Stimulated activated naive CD8-positive, alpha-beta T cell treated with anti-CD3 and anti-CD28 coated beads, Interleukin-15, amount 100 ng/mL, for 72 hours (primary cell): ENCODE measurements around the gene RNF39.
"Not testable (repeated sequence)": the region's sequence is repeated elsewhere in the genome, so short reads cannot be mapped to it uniquely, and the experiment has no call there.

Experiments used
- ATAC-seq: fragments of 150-1000 bp; cut with Tn5 transposase; 2 replicates; pipeline ENCODE4 v1.10.0; 2021; ENCODE audit warnings: mild to moderate bottlenecking, moderate library complexity
- DNase-seq, 2 donors: peaks; one replicate each; pipeline ENCODE4 v3.0.0; 2021 to 2022
- H3K27ac Mint-ChIP-seq, 2 donors: one replicate each; pipeline ENCODE4 v1.8.0; 2022; ENCODE audit warnings: mild to moderate bottlenecking in 2 of 2, mixed read lengths in 2 of 2, moderate library complexity in 2 of 2
- H3K27me3 Mint-ChIP-seq: one replicate; pipeline ENCODE4 v1.8.0; 2022; ENCODE audit warnings: mixed read lengths
- H3K4me1 Mint-ChIP-seq: one replicate; pipeline ENCODE4 v1.8.0; 2022; ENCODE audit warnings: mild to moderate bottlenecking, mixed read lengths
- H3K4me3 Mint-ChIP-seq, 2 donors: one replicate each; pipeline ENCODE4 v1.8.0; 2022; ENCODE audit warnings: mild to moderate bottlenecking in 2 of 2, mixed read lengths in 2 of 2, moderate library complexity in 1 of 2
- H3K9me3 Mint-ChIP-seq, 2 donors: one replicate each; pipeline ENCODE4 v1.8.0; 2022; ENCODE audit warnings: mixed read lengths in 2 of 2

Gene RNF39

GRCh38 chr6:30075094-30075789, at the start of gene RNF39:
TSS of gene RNF39 (minus strand) at chr6:30075769. CDS start at chr6:30075585, 184 bp downstream.
- Mint-ChIP-seq H3K4me3 (peak within 1 kb of the TSS; percentile 72 to 83), H3K4me1 (peaks cover 40% of the 10 kb centered on the region), H3K27ac (peak within 1 kb of the TSS in 1 of 2 donors; percentile 69), H3K9me3 (no peaks in the 10 kb centered on the region), H3K27me3 (peaks cover 95% of the 10 kb centered on the region)
- ATAC-seq (peak; percentile 21), DNase-seq (no peak)

GRCh38 chr6:30122515-30122914, 46.9 kb upstream of the RNF39 start:
- H3K27me3 Mint-ChIP-seq, result peaks cover 58% of the 10 kb centered on the region
- H3K4me1 Mint-ChIP-seq, result peaks cover 5% of the 10 kb centered on the region
- H3K9me3 Mint-ChIP-seq, result no peaks in the 10 kb centered on the region
- no peak overlapping the region for H3K4me3 Mint-ChIP-seq
- DNase-seq, result no peak
- no peak for ATAC-seq
- H3K27ac Mint-ChIP-seq, result no peak overlapping the region

DNA sequence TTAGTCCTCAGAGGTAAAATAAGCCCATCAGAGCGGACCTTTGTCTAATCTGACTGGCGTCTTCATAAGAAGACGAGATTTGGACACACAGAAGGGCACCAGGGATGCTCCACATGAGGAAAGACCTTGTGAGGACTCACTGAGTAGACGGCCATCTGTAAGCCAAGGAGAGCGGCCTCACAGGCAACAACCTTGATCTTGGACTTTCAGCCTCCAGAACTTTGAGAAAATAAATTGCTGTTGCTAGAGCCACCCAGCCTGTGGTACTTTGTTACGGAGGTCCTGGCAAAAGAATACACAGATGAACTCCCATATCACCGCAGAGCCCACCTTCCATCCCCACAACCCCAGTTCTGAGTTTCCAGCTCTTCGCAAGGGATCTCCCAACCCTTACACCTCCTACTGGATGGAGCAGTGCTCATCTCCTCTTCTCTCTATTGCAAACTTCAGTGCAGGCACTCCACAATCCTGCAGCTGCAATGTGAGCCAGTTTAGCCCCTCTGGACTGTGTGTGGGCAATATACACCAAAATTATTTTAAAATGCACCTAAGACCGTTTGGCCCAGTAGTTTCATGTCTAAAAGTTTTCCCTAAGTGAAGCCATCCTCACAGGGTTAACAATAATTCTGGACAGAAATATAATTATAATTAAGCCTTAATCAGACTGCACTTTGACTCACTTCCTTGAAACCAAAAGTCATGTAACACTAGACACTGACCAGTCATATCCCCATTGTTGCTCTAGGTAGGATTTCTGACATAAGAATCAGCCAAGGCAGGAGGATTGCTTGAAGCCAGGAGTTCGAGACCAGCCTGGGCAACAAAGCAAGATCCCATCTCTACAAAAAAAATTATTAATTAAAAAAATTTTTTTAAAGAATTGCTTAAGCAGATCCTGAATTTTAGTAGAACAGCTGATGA, 46.1 kb upstream of the RNF39 start:
- no peaks in the 10 kb centered on the region for H3K9me3 Mint-ChIP-seq
- H3K27ac Mint-ChIP-seq, result no peak overlapping the region
- no peaks in the 10 kb centered on the region for H3K4me1 Mint-ChIP-seq
- H3K27me3 Mint-ChIP-seq, result peaks cover 51% of the 10 kb centered on the region
- no peak for ATAC-seq
- no peak overlapping the region for H3K4me3 Mint-ChIP-seq
- DNase-seq, result no peak

GRCh38 chr6:30118691-30119090, 43.1 kb upstream of the RNF39 start:
- DNase-seq, H3K4me1 Mint-ChIP-seq, ATAC-seq, H3K27ac Mint-ChIP-seq, H3K9me3 Mint-ChIP-seq, H3K4me3 Mint-ChIP-seq: not testable (repeated sequence)
- peaks cover 48% of the 10 kb centered on the region for H3K27me3 Mint-ChIP-seq

DNA sequence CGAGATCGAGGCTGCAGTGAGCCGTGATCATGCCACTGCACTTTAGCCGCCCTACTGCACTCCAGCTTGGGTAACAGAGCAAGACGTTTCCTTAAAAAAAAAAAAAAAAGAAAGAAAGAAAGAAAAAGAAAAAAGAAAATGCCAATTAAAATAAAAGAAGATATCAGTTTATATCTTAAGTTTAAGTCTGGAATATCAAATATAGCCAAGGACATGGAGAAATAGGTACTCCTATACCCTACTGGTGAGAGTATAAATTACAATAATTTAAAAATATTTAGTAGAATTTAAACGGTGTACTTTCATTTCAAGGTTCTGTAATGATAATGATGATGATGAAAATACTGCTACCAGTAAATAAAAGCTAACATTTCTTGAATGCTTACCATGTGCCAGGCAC, 41.2 kb upstream of the RNF39 start:
- ATAC-seq (no peak), DNase-seq (no peak)
- Mint-ChIP-seq H3K27ac (no peak overlapping the region), H3K9me3 (no peaks in the 10 kb centered on the region), H3K4me1 (peaks cover 15% of the 10 kb centered on the region), H3K27me3 (peaks cover 52% of the 10 kb centered on the region), H3K4me3 (no peak overlapping the region)

GRCh38 chr6:30113841-30114240, 38.3 kb upstream of the RNF39 start:
- Mint-ChIP-seq H3K4me3 (peak overlapping the region in 1 of 2 donors; percentile 0), H3K4me1 (peaks cover 15% of the 10 kb centered on the region), H3K27ac (no peak overlapping the region), H3K27me3 (peaks cover 62% of the 10 kb centered on the region), H3K9me3 (no peaks in the 10 kb centered on the region)
- DNase-seq (no peak), ATAC-seq (no peak)

DNA sequence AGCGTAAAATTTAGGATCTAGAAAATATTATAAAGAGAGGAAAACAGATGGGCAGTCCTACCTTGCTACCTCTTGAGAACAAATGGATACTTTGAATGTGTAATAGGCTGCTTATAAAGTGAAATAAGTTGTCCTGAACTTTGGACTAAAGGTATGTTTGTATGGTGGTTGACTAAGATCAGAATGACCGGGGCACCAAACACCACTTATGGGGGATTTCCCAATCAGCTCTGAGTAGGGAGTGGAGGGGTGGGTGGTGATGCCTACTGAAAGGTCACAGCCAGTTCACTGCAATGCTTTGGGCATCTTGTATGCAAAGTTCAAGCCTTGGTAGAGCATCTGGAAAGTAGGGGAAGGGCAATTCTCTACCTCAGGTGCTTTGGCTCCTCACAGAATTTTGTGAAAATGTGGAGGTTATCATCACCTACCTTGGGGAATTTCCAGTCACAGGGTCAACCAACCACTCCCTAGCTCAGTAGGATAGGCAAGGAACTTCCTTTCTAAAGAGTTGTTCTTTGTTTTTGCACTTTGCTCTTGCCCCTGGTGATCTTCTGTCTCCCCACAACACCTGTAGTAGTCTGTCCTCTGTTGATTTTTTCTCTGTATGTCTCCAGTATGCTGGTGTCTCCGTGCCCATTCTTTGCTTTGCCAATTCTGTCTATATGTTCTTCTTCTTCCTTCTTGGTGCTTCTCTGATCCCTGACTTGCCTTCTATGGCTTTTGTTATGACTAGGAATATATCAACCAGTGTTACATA, 37.6 kb upstream of the RNF39 start, which contains the start of gene TRIM31:
TSS of gene TRIM31 (minus strand) at position 88 of the 757 bp plus-strand sequence. CDS start 285 bp downstream, outside the sequence.
- peak within 1 kb of the TSS in 1 of 2 donors; percentile 40 for H3K4me3 Mint-ChIP-seq
- ATAC-seq (peak; percentile 91), DNase-seq (no peak)
- H3K4me1 Mint-ChIP-seq, result peaks cover 22% of the 10 kb centered on the region
- peak within 1 kb of the TSS in 1 of 2 donors; percentile 28 for H3K27ac Mint-ChIP-seq
- no peaks in the 10 kb centered on the region for H3K9me3 Mint-ChIP-seq
- H3K27me3 Mint-ChIP-seq, result peaks cover 64% of the 10 kb centered on the region

- Mint-ChIP-seq H3K4me3 (peak overlapping the region in 1 of 2 donors; percentile 40), H3K4me1 (peaks cover 28% of the 10 kb centered on the region), H3K27ac (peak overlapping the region in 1 of 2 donors; percentile 28), H3K27me3 (peaks cover 64% of the 10 kb centered on the region), H3K9me3 (no peaks in the 10 kb centered on the region)
- no peak for ATAC-seq
- DNase-seq, result no peak
These were observed 36.9 kb upstream of the RNF39 start for GRCh38 chr6:30112402-30112994.

GRCh38 chr6:30111266-30111856, 35.8 kb upstream of the RNF39 start:
- H3K27me3 Mint-ChIP-seq, result peaks cover 72% of the 10 kb centered on the region
- ATAC-seq, result no peak
- no peaks in the 10 kb centered on the region for H3K9me3 Mint-ChIP-seq
- peaks cover 29% of the 10 kb centered on the region for H3K4me1 Mint-ChIP-seq
- H3K27ac Mint-ChIP-seq, result peak overlapping the region in 1 of 2 donors; percentile 16
- DNase-seq, result no peak
- no peak overlapping the region for H3K4me3 Mint-ChIP-seq

DNA sequence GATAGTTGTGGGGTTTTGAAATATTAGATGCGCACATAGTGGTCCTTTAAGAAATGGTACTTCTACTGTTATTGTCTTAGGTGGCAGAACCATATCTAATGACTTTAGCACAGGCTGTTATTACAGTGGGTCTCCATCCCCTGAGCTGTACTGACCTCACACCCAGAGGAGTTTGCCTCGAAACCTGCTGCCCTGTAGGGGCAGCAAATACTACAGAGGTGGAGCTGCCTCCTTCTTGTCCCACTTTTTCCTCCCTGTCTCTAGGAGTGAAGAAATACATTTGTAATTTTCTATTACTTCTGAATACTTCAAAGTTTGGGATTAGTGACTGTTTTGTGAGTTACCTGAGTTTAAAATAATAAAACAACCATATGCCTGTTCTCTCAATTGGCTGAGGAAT, 29.1 kb upstream of the RNF39 start:
- DNase-seq, result no peak
- no peak for ATAC-seq
- H3K27ac Mint-ChIP-seq, result no peak overlapping the region
- no peak overlapping the region for H3K4me3 Mint-ChIP-seq
- peaks cover 81% of the 10 kb centered on the region for H3K27me3 Mint-ChIP-seq
- H3K4me1 Mint-ChIP-seq, result peaks cover 52% of the 10 kb centered on the region
- H3K9me3 Mint-ChIP-seq, result no peaks in the 10 kb centered on the region

DNA sequence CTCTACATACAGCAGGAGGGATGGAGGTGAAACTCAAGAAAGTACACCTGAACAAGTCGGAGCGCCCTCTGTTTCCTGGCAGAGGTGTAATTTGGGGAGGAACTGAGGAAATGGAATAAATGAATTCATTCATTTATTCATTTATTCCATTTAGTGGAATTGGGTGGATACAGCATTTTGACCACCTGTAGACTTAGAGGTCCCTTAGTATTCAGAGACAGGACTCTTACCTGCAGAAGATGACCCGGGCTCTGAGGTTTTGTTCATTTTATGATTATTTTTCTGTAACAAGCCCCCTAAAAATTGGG, 28.3 kb upstream of the RNF39 start:
- Mint-ChIP-seq H3K4me3 (peak overlapping the region; percentile 77 to 90), H3K4me1 (peaks cover 52% of the 10 kb centered on the region), H3K27ac (no peak overlapping the region), H3K27me3 (peaks cover 84% of the 10 kb centered on the region), H3K9me3 (no peaks in the 10 kb centered on the region)
- DNase-seq (no peak), ATAC-seq (no peak)

DNA sequence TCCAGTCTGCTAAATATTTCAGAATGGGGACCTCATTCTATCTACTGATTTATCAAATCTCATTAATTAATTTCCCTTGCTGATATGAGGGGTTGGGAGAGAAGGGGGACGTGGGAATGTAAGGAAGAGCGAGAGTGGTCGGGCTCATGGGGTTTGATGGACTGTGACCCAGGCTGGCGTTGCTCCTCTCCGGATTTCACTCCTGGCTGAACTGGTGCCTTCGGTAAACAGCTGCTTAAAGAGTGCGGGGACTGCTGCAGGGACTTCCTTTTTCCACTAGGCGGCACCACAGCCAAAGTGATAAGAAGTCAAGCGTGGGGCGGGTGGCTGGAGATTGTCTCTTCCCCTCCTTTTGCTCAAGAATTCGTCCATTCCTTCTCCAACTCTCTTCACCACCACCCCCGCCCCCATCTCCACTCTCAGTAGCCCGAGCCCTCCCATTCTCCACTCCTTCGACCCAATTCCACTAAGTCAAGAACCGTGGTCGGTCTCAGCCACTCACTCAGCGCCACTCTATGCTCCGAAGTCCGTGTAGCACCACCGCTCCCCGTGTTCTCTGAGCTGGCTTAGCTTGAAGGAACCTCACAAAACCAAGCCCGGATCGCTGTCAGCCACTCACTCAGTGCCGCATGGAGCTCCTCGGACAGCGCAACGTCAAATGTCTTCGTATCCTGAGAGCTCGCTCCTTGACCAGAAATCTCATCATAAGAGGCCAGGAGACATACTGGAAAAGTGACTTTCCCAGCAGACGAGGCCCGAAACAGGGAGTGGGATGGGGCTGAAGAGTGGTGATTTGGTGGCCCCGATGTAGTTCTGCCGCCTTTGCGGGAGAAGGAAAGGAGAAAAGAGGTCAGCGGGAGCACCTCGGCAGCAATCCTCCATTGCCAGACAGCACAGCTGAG, 27.7 kb upstream of the RNF39 start:
- Mint-ChIP-seq H3K27me3 (peaks cover 84% of the 10 kb centered on the region), H3K4me1 (peaks cover 52% of the 10 kb centered on the region), H3K9me3 (no peaks in the 10 kb centered on the region), H3K27ac (peak overlapping the region in 1 of 2 donors; percentile 68), H3K4me3 (peak overlapping the region; percentile 77 to 90)
- ATAC-seq, result peak; percentile 90
- DNase-seq, result peak; percentile 81 to 83

GRCh38 chr6:30102414-30102969, 26.9 kb upstream of the RNF39 start:
- Mint-ChIP-seq H3K4me1 (peaks cover 52% of the 10 kb centered on the region), H3K27ac (no peak overlapping the region), H3K27me3 (peaks cover 84% of the 10 kb centered on the region), H3K9me3 (no peaks in the 10 kb centered on the region), H3K4me3 (peak overlapping the region; percentile 78 to 90)
- ATAC-seq (peak; percentile 60), DNase-seq (no peak)
